AG08395 (cell line): Measurements from ENCODE around the gene NUDT2.
"Not testable (repeated sequence)": the region's sequence is repeated elsewhere in the genome, so short reads cannot be mapped to it uniquely, and the experiment has no call there.

Experiments used
- DNase-seq: peaks from one replicate; pipeline ENCODE4 v3.0.0; 2012; ENCODE audit warnings: mixed read lengths, low spot score

Gene NUDT2

DNA sequence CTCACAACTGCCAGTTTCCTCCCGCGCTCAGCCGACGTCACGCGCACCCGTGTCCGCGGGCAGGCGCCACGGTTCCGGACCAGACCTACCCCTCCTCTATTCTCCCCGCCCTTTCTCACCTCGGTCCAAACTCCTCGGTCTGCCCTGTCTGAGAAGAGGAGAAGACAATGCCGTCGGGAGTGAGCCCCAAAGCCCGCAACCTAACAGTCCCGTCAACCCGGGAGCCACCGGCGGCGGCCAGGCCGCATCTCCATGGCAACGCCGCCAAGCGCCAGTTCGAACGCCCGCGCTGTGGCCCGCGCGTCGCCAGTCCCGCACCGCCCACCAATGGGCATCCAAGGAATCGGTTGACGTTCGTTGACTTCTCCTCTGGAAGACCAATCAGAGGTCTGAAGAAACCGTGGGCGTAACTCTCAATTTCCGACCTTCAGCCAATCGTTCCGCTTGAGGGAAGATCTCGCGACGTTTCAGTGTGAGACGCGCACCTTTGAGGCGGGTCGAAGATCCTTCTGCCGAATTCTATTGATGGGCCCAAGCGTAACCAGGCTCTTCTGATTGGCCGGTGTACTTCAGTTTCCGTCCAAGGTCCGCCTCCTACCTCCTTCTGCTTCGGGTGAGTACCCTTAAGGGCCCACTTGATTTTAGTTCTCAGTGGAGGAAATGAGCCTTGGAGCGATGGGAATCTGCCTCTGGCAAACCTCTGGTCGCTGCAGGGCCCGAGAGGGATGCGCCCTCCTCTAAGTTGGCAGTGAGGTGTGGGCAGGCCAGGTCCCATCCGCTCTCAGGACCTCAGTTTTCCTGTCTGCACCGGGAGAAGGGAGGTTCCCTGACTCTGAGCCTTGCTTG is at the start of gene NUDT2, which contains the start of gene KIF24:
Gene NUDT2, plus strand, starts transcription at position 583 of the 846 bp plus-strand sequence. CDS start 9,471 bp downstream, outside the sequence.
Gene KIF24, minus strand, starts transcription at position 282 of the 846 bp plus-strand sequence. CDS start 17,922 bp downstream, outside the sequence.
- DNase-seq: peak; percentile 97

DNA sequence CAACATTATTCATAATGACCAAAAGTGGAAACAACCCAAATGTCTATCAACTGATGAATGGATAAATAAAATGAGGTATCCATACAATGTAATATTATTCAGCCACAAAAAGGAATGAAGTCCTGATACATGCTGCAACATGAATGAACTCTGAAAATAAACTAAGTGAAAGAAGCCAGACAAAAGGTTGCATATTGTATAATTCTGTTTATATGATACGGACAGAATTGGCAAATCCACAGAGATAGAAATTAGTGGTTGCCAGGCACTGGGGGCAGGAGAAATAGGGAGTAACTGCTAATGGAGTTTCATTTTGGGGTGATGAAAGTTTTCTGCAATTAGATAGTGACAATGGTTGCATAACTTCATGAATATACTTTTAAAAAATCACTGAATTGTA is 47.3 kb upstream of the NUDT2 start:
- DNase-seq: no peak

DNA sequence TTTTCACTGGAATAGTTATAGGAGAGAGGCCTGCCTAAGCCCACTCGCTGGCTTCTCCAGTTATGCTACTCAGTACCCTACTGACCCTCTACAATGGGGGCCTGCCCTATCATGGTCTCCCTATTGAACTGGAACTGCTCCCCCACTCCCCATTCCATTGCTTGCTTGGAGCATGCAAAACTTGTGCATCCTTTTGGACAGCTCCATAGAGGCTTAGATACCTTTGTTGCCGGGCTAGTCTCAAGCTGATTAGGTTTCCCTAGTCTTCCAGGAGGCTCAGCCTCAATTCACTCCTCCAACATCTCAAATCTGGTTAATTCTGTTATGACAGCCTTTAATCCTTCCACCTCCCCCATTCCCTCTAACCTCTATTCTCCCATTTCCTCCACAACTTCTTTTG is 40.2 kb upstream of the NUDT2 start:
- DNase-seq: no peak

DNA sequence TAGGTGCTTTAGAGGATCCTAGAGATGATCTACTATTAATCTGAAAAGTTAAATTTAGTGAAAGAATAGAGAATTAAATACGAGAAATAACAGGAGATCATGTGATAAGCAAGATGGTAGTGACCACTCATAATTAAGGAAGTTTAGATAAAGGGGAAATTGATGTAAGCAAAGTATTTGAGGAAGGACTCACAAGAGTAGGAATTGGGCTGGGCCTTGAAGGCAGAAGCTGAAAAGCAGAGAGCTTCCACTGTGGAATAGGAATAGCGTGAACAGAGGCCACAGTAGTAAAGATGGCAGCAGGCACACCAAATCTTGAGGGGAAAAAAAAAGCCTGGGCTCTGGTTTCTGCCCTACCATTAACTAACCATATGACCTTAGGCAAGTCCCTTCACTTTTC is 38.3 kb upstream of the NUDT2 start:
- DNase-seq: no peak

DNA sequence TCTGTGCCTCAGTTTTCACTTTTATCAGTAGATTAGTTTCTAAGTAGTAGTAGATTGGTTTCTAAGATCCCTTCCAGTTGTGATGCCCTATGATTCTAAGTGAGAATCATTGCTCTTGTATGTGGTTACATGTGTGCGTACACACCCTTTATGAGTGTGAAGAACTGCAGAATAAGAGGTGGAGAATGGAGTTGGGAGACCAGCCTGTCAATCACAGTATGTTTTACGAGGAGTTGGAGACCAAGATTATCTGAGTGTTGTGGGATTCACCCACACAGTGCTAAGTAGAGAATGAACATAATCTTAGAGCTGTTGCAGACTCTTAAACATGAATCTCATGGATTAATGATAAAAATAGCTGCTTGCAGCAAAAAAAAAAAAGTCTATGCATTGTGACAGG is 37.9 kb upstream of the NUDT2 start:
- no peak for DNase-seq

DNA sequence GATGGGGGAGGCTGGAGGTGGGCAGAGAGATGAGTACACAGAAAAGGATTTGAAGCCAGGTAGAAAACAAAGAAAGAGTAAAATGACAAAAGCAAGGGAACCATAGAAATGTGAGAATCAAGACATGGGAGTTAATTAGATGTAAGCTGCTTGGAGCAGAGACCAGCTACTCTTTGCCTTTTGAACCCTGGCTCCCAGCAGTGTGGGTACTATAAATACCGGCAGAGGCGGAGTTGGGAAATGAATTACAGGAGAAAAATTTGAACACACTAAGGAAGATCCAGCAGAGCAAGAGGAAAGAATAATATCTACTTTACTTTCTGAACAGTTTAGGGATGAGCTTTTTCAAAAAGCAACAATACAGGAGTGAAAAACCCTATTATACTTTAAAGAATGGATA is 36.8 kb upstream of the NUDT2 start:
- no peak for DNase-seq

DNA sequence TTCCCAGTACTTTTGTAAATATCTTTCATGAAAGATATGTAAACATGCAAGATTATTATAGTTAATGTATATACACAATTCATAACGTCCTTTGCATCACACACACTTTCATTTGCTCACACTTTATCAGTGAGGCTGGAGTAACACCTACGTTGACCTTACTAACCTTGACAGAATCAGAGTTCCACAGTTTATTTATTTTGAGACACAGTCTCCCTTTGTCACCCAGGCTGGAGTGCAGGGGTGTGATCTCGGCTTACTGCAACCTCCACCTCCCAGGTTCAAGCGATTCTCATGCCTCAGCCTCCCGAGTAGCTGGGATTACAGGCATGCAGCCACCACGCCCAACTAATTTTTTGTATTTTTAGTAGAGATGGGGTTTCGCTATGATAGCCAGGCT is 28.3 kb upstream of the NUDT2 start:
- not testable (repeated sequence) for DNase-seq

DNA sequence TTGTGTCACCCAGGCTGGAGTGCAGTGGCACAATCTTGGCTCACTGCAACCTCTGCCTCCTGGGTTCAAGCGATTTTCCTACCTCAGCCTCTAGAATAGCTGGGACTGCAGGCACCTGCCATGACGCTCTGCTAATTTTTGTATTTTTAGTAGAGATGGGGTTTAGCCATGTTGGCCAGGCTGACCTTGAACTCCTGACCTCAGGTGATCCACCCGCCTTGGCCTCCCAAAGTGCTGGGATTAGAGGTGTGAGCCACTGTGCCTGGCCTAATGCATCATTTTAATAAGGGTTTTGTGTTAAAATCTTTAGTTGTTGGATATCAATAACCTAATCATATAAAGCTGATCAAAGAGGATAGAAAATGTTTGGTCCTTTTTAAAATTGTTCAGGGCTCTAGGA is 21.1 kb upstream of the NUDT2 start:
- not testable (repeated sequence) for DNase-seq

DNA sequence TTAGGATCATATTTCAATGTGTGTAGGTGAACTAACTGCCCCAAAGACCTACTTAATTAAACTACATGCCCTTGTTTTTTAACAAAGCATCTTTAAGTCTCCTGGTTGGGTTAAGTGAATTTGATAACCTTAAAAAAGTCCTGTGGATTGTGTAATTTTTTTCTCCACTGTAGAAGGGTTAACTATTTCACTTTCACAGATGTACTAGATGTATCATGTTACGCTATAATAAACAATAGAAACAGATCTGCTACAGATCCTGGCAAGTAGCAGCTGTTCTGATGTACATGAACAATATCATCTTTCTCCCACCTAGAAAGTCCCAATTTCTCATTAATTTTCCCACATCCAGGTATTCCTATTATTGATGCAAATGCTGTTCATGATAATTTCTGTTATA is 19.2 kb upstream of the NUDT2 start:
- DNase-seq: no peak

DNA sequence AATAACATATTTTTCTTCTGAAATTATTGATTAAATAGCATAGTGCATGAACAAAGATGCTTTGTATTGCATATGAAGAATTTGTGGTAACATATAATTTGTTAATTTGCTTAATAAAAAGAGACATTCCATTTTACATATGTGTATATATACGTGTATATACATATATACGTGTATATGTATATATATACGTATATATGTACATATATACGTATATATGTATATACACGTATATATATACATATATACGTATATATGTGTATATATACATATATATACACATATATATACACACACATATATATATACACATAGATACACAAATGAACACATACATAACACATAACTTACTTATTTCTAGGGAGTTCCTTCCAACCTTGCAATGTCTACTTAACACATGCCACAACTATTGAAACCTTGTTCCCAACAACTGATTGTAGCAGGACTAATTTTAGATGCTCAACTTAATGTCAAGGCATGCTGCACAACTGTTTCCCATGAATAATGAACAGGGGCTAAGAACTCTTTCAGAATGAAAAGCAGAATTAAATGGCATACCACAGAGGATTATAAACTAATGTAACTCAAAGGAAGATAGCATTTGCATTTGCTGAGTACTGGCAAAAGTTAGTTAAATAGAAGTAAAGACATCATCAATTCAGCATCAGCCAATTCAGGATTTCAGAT is 17.7 kb upstream of the NUDT2 start:
- DNase-seq: no peak

DNA sequence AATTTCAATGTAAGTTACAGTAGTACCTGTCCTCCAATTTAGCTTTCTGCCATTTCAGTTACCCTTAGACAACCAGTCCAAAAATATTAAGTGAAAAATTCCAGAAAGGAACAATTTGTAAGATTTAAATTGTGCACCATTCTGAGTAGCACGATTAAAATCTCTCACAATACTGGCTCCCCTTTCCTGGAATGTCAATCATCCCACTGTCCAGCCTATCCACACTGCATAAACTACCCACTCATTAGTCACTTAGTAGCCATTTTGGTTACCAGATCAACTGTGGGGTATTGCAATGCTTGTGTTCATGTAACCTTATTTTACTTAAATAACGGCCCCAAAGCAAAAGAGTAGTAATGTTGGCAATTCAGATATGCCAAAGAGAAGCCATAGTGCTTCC is 11.9 kb upstream of the NUDT2 start:
- DNase-seq: no peak

DNA sequence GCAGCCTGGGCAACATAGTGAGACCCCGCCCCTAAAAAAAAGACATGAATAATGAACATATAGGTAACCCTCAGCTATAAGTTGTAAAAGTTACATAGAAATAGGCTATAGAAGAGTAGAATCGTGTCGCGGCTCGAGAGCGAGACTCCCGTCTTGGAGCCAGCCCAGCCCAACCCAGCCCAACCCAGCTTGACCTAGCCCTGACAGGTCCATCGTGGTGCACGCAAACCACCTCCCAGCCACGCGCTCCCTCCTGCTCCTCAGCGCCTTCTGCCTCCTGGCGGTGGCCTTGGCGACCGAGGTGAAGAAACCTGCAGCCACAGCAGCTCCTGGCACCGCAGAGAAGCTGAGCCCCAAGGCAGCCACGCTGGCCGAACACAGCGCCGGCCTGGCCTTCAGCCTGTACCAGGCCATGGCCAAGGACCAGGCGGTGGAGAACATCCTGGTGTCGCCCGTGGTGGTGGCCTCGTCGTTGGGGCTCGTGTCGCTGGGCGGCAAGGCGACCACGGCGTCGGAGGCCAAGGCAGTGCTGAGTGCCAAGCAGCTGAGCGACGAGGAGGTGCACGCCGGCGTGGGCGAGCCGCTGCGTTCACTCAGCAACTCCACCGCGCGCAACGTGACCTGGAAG is 11.1 kb upstream of the NUDT2 start:
- no peak for DNase-seq

DNA sequence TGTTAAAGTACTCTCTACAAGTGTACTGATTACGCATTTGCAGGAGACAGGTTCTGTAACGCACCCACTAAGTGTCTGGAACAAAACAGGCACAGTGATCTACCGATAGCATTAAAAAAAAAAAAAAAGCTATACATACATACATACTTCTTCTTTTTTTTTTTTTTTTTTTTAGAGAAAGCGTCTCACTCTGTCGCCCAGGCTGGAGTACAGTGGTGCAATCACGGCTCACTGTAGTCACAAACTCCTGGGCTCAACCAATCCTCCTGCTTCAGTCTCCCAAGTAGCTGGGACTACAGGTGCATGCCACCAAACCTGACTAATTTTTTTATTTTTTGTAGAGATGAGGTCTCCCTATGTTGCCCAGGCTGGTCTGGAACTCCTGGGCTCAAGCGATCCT is 7.9 kb upstream of the NUDT2 start:
- DNase-seq: no peak

DNA sequence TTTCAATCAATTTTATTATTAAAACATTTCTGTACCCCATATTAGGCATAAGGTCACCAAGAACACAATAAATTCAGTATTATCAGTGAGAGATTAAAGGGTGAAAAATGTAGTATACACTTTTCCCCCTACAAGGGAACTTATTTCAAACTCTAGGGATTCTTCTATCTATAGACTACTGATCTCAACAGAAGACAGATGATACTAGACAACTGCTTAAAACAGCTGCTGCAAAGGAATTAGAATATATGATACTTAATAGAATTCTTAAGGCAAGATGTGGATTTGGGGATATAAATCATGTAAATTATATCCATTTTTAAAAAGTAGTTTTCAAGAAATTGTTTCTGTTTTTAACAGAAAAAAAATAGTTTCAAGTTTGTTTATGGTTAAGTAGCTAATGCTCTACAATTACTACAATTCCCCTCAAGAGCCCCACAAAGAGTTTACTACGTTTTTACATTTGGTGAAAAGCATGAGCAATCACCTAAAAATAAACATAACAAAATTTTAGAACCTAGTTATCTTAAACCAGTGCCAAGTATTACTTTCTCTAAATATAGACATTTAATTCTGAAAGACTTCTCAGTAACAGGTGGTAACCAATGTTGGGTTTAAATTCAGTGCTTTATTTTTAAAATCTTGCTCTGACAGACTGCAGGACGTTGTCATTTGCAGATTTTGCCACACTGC is 6.3 kb upstream of the NUDT2 start:
- DNase-seq: no peak

DNA sequence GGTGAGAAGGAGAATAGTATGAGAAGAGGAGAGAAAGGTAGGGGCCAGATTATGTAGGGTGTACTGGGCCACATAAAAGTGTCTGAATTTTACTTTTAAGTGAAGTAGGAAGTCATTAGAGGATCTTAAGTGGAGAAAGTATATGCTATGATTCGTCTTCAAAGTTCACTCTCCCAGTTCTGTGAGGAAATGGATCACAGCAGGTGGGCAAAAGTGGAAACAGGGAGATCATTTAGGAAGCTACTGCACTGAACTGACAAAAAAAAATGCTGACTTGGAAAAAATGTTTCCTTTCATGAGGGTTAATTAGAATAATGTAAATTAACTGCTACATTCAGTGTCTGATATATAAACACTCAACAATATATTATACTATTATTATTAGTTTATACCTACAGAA is 2.7 kb upstream of the NUDT2 start:
- DNase-seq: no peak

DNA sequence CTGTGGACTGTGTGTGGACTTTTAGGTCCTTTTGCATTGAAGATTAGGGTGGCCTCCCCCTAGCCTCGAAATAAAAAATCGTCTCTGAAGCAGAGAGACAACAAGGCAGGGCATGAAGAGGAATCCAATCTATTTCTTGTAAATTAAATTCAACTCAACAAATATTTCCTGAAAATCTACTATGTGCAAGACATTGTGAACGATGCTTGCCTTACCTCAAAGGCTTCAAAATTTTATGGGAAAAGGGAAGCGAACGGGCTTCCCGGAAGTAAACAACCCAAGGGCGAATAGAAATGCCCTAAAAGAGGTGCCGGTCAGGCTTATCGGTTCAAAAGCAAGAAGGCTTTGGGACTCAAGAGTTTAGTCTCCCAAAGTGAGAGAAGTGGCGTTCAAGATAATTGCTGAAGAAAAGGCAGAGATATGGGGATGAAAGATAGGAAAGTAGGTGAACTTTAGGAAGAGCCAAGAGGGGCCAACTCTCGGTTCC is 826 bp upstream of the NUDT2 start:
- DNase-seq: no peak

DNA sequence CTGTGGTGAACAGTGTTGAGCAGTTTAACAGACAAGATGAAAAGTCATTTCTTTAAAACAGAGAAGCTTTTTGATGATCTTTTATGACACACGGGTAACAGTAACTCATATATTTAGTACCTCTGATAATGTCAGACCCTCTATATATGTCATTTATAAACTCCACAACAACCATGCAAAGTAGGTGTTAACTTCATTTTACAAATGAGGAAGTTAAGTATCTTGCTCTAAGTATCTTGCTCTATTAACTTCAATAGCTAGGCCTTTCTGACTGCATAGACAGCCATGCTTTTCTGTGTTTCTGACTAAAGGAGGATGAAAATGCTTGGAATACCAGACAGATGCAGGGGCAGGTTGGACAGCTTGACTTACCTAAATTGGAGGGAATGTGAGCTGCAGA is 1.8 kb downstream of the NUDT2 start:
- DNase-seq: no peak

DNA sequence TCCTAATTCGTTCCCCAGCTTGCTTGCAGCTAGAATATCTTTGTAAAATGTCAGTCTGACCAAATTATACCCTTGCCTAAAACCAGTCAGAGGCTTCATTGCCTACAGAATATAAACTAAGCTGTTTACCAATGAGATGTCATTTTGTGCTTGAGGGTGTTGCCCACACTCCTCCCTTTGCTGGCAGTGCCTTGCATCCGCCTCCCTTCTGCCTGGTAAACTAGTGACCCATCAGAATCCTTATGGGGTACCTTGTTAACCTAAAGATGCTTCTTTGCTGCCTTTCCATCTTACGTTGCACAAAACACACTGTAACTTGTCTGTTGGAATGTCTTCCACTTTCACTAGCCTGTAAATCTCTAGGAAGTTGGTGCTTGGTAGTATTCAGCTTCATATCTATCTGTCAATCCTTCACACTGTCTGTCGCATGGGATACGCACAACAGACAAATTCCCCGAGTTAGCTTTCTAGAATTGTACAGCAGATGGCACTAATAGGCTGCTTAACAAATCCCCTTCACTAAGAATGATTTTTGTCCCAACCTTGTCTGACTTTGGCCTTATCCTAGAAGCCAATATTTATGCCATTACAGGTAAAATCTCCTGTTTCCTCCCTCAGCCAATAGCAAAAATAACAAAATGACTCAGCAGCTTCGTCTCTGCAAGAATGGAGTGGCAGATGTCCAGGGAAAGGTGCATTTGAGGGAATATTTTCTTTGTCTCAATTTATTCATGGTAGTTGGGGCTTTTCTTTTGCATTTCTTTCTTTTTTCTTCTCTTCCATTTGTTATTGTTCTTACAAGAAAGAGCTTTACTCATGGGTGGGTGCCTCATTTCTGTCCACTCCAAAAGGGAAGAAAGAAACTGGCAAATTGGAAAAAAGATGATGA is 3.0 kb downstream of the NUDT2 start:
- peak; percentile 30 for DNase-seq

DNA sequence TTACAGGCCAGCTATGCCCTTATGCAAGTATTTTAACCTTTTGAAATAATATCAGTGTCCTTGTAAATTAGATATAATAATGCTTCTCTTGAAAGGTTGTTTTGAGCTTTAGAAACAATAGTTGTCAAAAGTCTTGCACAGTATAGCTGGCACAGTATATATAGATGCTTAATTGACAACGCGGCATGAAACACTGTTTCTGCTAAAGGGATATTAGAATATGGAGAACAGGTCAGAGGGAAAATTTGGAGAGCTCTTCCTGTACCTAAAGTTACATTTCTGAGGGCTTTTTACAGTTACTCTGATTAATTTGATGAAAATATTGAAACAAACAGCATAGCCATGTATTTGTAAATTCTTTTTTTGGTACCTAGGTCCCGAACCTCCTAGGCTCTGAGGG is 4.5 kb downstream of the NUDT2 start:
- no peak for DNase-seq

DNA sequence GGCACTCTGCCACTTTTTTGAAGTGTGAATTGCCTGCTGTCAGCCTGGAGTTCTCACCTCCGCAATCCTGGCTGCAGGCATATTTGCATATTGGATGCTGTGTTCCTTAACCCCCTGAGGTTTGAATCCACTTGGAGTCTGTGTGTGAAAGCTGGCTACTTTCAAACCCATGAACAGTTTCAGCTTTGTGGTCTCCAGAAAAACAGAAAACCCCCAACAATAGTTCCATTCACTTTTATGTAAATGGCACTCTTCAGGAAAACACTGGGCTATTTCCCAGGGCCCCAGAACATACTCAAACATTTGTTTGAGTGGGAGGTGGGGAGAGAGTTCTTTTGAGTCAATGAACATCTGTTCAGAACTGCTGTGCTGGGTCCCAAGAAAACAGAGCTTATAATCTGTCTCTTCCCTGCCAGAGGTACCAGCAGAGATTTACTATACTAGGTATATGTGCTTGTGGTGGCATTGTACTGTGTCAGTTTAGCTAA is 5.0 kb downstream of the NUDT2 start:
- no peak for DNase-seq

DNA sequence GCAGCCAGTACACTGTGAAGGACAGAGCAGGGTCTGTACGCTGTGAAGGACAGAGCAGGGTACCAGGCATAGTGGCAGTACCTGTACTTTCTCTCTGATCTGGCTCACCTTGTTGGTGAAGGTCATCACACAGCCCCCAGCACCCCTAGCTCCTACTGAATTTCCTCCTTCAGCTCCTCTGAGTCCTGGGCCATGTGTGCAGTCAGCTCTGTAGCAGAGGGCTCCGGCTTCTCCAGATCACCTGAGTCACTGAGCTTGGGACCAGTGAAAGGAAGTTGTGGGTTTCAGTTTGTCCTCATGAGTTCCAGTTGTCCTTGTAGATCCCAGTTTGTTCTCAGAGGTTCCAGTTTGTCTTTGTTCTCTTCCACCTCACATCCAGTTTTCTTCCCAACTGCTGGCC is 5.5 kb downstream of the NUDT2 start:
- no peak for DNase-seq
